Panc1 (cell line): ENCODE results near the gene NOTUM.

Source experiments
- CTCF ChIP-seq: fragments of 450-650 bp; IDR thresholded peaks from 2 replicates; pipeline ENCODE4 v1.5.1; 2017; ENCODE audit warnings: mild to moderate bottlenecking
- SIN3A ChIP-seq: IDR thresholded peaks from 2 replicates; pipeline ENCODE4 v1.6.1; 2012; ENCODE audit warnings: low read depth, mild to moderate bottlenecking, low read length, moderate library complexity, borderline replicate concordance; ENCODE audit not compliant: insufficient read depth

GRCh38 chr17:81905993-81906392 lies 55.0 kb downstream of the NOTUM start:
- no peak for TF ChIP-seq SIN3A
- TF ChIP-seq CTCF, result no peak
